GM12878 (cell line): ENCODE results near the gene STK10. TPM values are rescaled to one million over a fixed set of nuclear protein-coding genes. Genes with fewer than 3 reads are reported as not detected.

Experiments used
- ATAC-seq: fragments of 200-7000 bp; cut with Tn5 transposase; 3 replicates; pipeline ENCODE4 v1.9.1; 2020; ENCODE audit warnings: mild to moderate bottlenecking, moderate library complexity
- BruUV-seq: library from RNA; stranded (reverse); fragments of 400-500 nt; replicated peaks from 2 replicates; lab custom pipeline; 2021; lab: Mats Ljungman, UMichigan
- CTCF ChIA-PET: fragments of 300-600 bp; sonication (Branson Sonifier 250); formaldehyde crosslinking; extraction: SDS; loops from one replicate; lab custom pipeline; 2021; ENCODE audit warnings: inconsistent platforms; lab: Yijun Ruan, JAX
- POLR2A ChIA-PET: fragments of 350-600 bp; formaldehyde crosslinking; extraction: SDS; loops from one replicate; lab custom pipeline; 2021; ENCODE audit warnings: inconsistent platforms; lab: Charles Lee
- RAD21 ChIA-PET: fragments of 300-600 bp; sonication (Branson Sonifier 250); formaldehyde crosslinking; loops from one replicate; lab custom pipeline; 2023; ENCODE audit warnings: antibody characterized with exemption; ENCODE audit not compliant: unreplicated experiment; lab: Charles Lee
- SMC1A ChIA-PET: fragments of 300-600 bp; sonication (Branson Sonifier 250); formaldehyde crosslinking; loops from one replicate; lab custom pipeline; 2023; ENCODE audit not compliant: unreplicated experiment, uncharacterized antibody; lab: Charles Lee
- DNase-seq: peaks from one replicate; pipeline ENCODE4 v3.0.0-alpha.2; 2011; ENCODE audit warnings: low read depth, low spot score
- FAIRE-seq: peaks from 3 replicates; lab custom pipeline; 2011; peaks lifted over from hg19 to GRCh38; lab: Jason Lieb, UNC
- H2AFZ ChIP-seq: 2 replicates; pipeline ENCODE4 v1.6.0; 2011; ENCODE audit warnings: low read depth, low read length, control low read depth; ENCODE audit not compliant: control insufficient read depth
- H3K27ac ChIP-seq: 2 replicates; pipeline ENCODE4 v1.5.1; 2011; ENCODE audit warnings: control low read depth; ENCODE audit not compliant: control insufficient read depth, insufficient read depth
- H3K27me3 ChIP-seq, 2 experiments: replicated peaks in 1 of 2; 2 replicates each; pipeline versions ENCODE4 v1.6.0 to v1.6.1; 2011; ENCODE audit warnings: low read length in 1 of 2; ENCODE audit not compliant: control insufficient read depth in 2 of 2, insufficient read depth in 2 of 2
- H3K36me3 ChIP-seq, 2 experiments: 2 replicates each; pipeline ENCODE4 v1.5.1; 2011; ENCODE audit warnings: low read length in 1 of 2; ENCODE audit not compliant: control insufficient read depth in 2 of 2, insufficient read depth in 2 of 2
- H3K4me1 ChIP-seq: 2 replicates; pipeline ENCODE4 v1.6.1; 2011; ENCODE audit warnings: mild to moderate bottlenecking, low read length, moderate library complexity, mixed read lengths; ENCODE audit not compliant: control insufficient read depth, insufficient read depth
- H3K4me2 ChIP-seq: 2 replicates; pipeline ENCODE4 v1.6.0; 2011; ENCODE audit warnings: control low read depth; ENCODE audit not compliant: control insufficient read depth, insufficient read depth
- H3K4me3 ChIP-seq: fragments of 200-600 bp; sonication (generic); 2 replicates; pipeline ENCODE4 v1.5.1; 2016
- H3K79me2 ChIP-seq: 2 replicates; pipeline ENCODE4 v1.6.0; 2011; ENCODE audit warnings: low read length; ENCODE audit not compliant: control insufficient read depth, insufficient read depth
- H3K9ac ChIP-seq: 2 replicates; pipeline ENCODE4 v1.8.0; 2011; ENCODE audit warnings: low read length, control low read depth, mixed read lengths; ENCODE audit not compliant: control insufficient read depth, insufficient read depth
- H3K9me3 ChIP-seq: replicated peaks from 3 replicates; pipeline ENCODE4 v1.5.1; 2011; ENCODE audit warnings: mild to moderate bottlenecking, low read length; ENCODE audit not compliant: control insufficient read depth, insufficient read depth
- H4K20me1 ChIP-seq: 2 replicates; pipeline ENCODE4 v1.6.0; 2011; ENCODE audit not compliant: control insufficient read depth, insufficient read depth
- ATF2 ChIP-seq: IDR thresholded peaks from 2 replicates; pipeline ENCODE4 v1.6.1; 2012; ENCODE audit warnings: low read length, inconsistent platforms
- CBX3 ChIP-seq: fragments of 200-600 bp; sonication (generic); IDR thresholded peaks from 2 replicates; pipeline ENCODE4 v1.6.1; 2016; ENCODE audit warnings: low read depth, borderline replicate concordance
- FOS ChIP-seq: IDR thresholded peaks from 3 replicates; pipeline ENCODE4 v1.6.1; 2011; ENCODE audit warnings: borderline replicate concordance; ENCODE audit not compliant: insufficient read length; ENCODE audit errors: extremely low read depth
- RFX5 ChIP-seq: IDR thresholded peaks from 2 replicates; pipeline ENCODE4 v1.6.1; 2011; ENCODE audit warnings: low read depth, low read length, improper control_type of control experiment
- WGBS: methylation state at CpG from one replicate; pipeline ENCODE4 v1.1.6; 2016; ENCODE audit warnings: low lambda C conversion rate; ENCODE audit not compliant: insufficient replicate concordance, insufficient coverage; ENCODE audit errors: missing lambda C conversion rate; 5-methylcytosine and 5-hydroxymethylcytosine counted together
- in situ Hi-C: fragments of 300-500 bp; cut with MboI; formaldehyde crosslinking; loops from 9 replicates; pipeline ENCODE4 v1.14.3; 2018; ENCODE audit warnings: mixed read lengths
- intact Hi-C: fragments of 100-400 bp; cut with micrococcal nuclease; formaldehyde crosslinking; loops from one replicate; pipeline ENCODE4 v1.14.2; 2022; ENCODE audit not compliant: unreplicated experiment
- polyA plus RNA-seq, 11 experiments: library from polyadenylated mRNA; depleted of rRNA in 4 of 11; unstranded in 6 of 11; stranded (reverse) in 5 of 11; fragments of >200 nt; fragmentation: Nextera tagmentation in 4 of 11; fragmentation: Illumina TruSeq in 1 of 11; extraction: Ambion mirVana in 4 of 11; extraction: Trizol in 1 of 11; gene quantifications; 1 replicate in 1 of 11; 2 replicates in 10 of 11; pipeline versions ENCODE4 v1.2.1 to v1.2.3, GENCODE V29; 2011 to 2016; ENCODE audit warnings: inconsistent platforms in 2 of 11, missing spikeins in 2 of 11, low read depth in 1 of 11
- total RNA-seq, 4 experiments: library from RNA; depleted of rRNA in 3 of 4; stranded (reverse); fragments of >200 nt in 3 of 4; fragmentation: Illumina TruSeq in 1 of 4; extraction: Trizol in 1 of 4; gene quantifications; 2 replicates each; pipeline versions ENCODE4 v1.2.1 to v1.2.3, GENCODE V29; 2013 to 2021

STK10 gene
- total and polyA plus RNA-seq, 10 of the 15 experiments (the other 5 are each of a cell fraction or from before 2014, with no cell fraction given) = 14.2 to 96.4 (median 50.6) TPM

- Histone ChIP-seq H3K9me3 (no peaks in the 10 kb centered on the region), H2AFZ (no peak overlapping the region), H3K79me2 (peaks cover 30% of the 10 kb centered on the region), H4K20me1 (no peaks in the 10 kb centered on the region), H3K4me1 (peaks cover 5% of the 10 kb centered on the region; the same call in 1 of the 2 replicates), H3K27me3 (no peaks in the 10 kb centered on the region), H3K4me2 (peak overlapping the region; percentile 65; the same call in 1 of the 2 replicates), H3K36me3 (no peaks in the 10 kb centered on the region), H3K4me3 (no peak overlapping the region), H3K27ac (no peak overlapping the region), H3K9ac (no peak overlapping the region)
- in situ Hi-C loops (loop anchor here (5.0 kb wide), 1 partner anchor 182 kb away; the partner anchor contains the start of gene FBXW11), intact Hi-C loops (loop anchor here (2.0 to 10.0 kb wide), 4 partner anchors 15 to 277 kb away; partner anchors contain the start of gene FBXW11)
- ATAC-seq (no peak), DNase-seq (no peak), FAIRE-seq (no peak)
- TF ChIP-seq CBX3 (no peak), RFX5 (no peak), ATF2 (no peak), FOS (no peak)
- ChIA-PET RAD21 (interaction anchor here (0.7 to 7.7 kb wide), 9 partner anchors 15 to 180 kb away, joined by 3 to 158 read pairs (median 17); partner anchors contain the start of gene UBTD2), SMC1A (interaction anchor here (0.9 to 10.5 kb wide), 7 partner anchors 15 to 119 kb away, joined by 3 to 165 read pairs (median 9); partner anchors contain the start of gene UBTD2), CTCF (interaction anchor here (0.9 to 8.0 kb wide), 19 partner anchors 9 to 278 kb away, joined by 3 to 162 read pairs (median 7); partner anchors contain the start of gene FBXW11), POLR2A (interaction anchor here (8.0 kb wide), 1 partner anchor 78 kb away, joined by 115 read pairs; no protein-coding TSS in a partner anchor)
- no TSS peak for BruUV-seq
- 68% methylated on average over 3 of the region's 3 CpGs for WGBS
Measured at GRCh38 chr5:172189693-172190296, 1.8 kb upstream of the STK10 start.
